Mucosa of descending colon (tissue), 3 donors: ENCODE results near the gene EPB41L3. TPM values are rescaled to one million over a fixed set of nuclear protein-coding genes. Genes with fewer than 3 reads are reported as not detected.

ENCODE experiments used
- ATAC-seq: fragments of 200-7000 bp; cut with Tn5 transposase; one replicate; pipeline ENCODE4 v1.9.1; 2020; ENCODE audit warnings: mild to moderate bottlenecking, moderate library complexity
- DNase-seq, 3 donors: peaks; one replicate each; pipeline ENCODE4 v3.0.0-alpha.2; 2020
- H3K36me3 ChIP-seq: fragments of 200-600 bp; one replicate; pipeline ENCODE4 v1.8.0; 2021; ENCODE audit warnings: low read depth, mild to moderate bottlenecking
- H3K4me1 ChIP-seq: fragments of 200-600 bp; one replicate; pipeline ENCODE4 v1.8.0; 2021; ENCODE audit warnings: low read depth, mild to moderate bottlenecking
- H3K4me3 ChIP-seq: fragments of 200-600 bp; one replicate; pipeline ENCODE4 v1.8.0; 2021; ENCODE audit warnings: mild to moderate bottlenecking
- H3K9me3 ChIP-seq: fragments of 200-600 bp; one replicate; pipeline ENCODE4 v1.8.0; 2021; ENCODE audit warnings: mild to moderate bottlenecking
- intact Hi-C, 2 donors: fragments of 100-400 bp; cut with DNase I in 1 of 2; cut with micrococcal nuclease in 1 of 2; formaldehyde crosslinking; loops; one replicate each; pipeline versions ENCODE4 v1.11.0 to v1.11.1; 2022; cut with DNase I, micrococcal nuclease
- total RNA-seq, 3 donors: library from RNA; stranded (reverse); fragmentation: NEBNext Ultra II Directional in 2 of 3; extraction: Animal tissue kit (Norgen Biotek cat#: 25700) in 2 of 3; gene quantifications; one replicate each; pipeline versions ENCODE4 v1.2.1 to v1.2.4, GENCODE V29; 2021 to 2023
- TF ChIP-seq, protein P1 (sequence below): fragments of 200-600 bp; IDR thresholded peaks from one replicate; pipeline ENCODE4 v1.8.0; 2022; ENCODE audit warnings: antibody characterized with exemption, mild to moderate bottlenecking
- donor health status: DM: no; HTN: no; CAD: no; lungs with moderate emphysema.
- donor health status: DM: no; HTN: no; CAD: no.
- donor health status: DM: no; HTN: yes; CAD: no.

Gene EPB41L3
- total RNA-seq, 3 donors from 2014 or later = 83.3 to 98.9 (median 97.3) TPM

GRCh38 chr18:5506174-5506573 is 37.6 kb downstream of the EPB41L3 start:
- DNase-seq (no peak), ATAC-seq (no peak)
- intact Hi-C loops = no loop called here
- H3K36me3 ChIP-seq = no peaks in the 10 kb centered on the region
- no peaks in the 10 kb centered on the region for H3K9me3 ChIP-seq
- H3K4me1 ChIP-seq = no peaks in the 10 kb centered on the region
- no peak overlapping the region for H3K4me3 ChIP-seq
- TF ChIP-seq, protein P1, sequence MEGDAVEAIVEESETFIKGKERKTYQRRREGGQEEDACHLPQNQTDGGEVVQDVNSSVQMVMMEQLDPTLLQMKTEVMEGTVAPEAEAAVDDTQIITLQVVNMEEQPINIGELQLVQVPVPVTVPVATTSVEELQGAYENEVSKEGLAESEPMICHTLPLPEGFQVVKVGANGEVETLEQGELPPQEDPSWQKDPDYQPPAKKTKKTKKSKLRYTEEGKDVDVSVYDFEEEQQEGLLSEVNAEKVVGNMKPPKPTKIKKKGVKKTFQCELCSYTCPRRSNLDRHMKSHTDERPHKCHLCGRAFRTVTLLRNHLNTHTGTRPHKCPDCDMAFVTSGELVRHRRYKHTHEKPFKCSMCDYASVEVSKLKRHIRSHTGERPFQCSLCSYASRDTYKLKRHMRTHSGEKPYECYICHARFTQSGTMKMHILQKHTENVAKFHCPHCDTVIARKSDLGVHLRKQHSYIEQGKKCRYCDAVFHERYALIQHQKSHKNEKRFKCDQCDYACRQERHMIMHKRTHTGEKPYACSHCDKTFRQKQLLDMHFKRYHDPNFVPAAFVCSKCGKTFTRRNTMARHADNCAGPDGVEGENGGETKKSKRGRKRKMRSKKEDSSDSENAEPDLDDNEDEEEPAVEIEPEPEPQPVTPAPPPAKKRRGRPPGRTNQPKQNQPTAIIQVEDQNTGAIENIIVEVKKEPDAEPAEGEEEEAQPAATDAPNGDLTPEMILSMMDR = no peak

- intact Hi-C loops = no loop called here
- TF ChIP-seq, protein P1 = no peak
- no peaks in the 10 kb centered on the region for H3K9me3 ChIP-seq
- DNase-seq = no peak
- no peak overlapping the region for H3K4me3 ChIP-seq
- H3K36me3 ChIP-seq = no peaks in the 10 kb centered on the region
- H3K4me1 ChIP-seq = no peaks in the 10 kb centered on the region
- no peak for ATAC-seq
Measured at GRCh38 chr18:5503740-5504139, 40.1 kb downstream of the EPB41L3 start.

- H3K4me3 ChIP-seq = no peak overlapping the region
- H3K9me3 ChIP-seq = no peaks in the 10 kb centered on the region
- H3K36me3 ChIP-seq = no peaks in the 10 kb centered on the region
- DNase-seq (no peak), ATAC-seq (no peak)
- intact Hi-C loops = no loop called here
- TF ChIP-seq, protein P1 = no peak
- H3K4me1 ChIP-seq = no peaks in the 10 kb centered on the region
Measured at GRCh38 chr18:5500158-5500939, 43.4 kb downstream of the EPB41L3 start.

DNA sequence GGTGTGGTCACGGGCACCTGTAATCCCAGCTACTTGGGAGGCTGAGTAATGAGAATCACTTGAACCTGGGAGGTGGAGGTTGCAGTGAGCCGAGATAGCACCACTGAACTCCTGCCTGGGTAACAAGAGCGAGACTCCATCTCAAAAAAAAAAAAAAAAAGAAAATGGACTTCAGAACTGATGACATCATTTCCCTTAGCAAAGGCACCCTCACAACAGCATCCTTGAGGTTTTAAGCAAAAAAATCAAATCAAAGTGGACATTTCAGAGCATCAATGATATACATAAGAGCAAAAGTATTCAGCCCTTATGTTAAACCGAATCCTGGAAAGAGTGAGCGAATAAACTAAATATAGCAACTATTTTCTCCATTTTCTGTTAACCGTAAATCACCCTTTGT is 45.3 kb downstream of the EPB41L3 start:
- TF ChIP-seq, protein P1 = no peak
- Histone ChIP-seq H3K4me1 (no peaks in the 10 kb centered on the region), H3K36me3 (no peaks in the 10 kb centered on the region), H3K4me3 (no peak overlapping the region), H3K9me3 (no peaks in the 10 kb centered on the region)
- DNase-seq (no peak), ATAC-seq (no peak)
- intact Hi-C loops = no loop called here

DNA sequence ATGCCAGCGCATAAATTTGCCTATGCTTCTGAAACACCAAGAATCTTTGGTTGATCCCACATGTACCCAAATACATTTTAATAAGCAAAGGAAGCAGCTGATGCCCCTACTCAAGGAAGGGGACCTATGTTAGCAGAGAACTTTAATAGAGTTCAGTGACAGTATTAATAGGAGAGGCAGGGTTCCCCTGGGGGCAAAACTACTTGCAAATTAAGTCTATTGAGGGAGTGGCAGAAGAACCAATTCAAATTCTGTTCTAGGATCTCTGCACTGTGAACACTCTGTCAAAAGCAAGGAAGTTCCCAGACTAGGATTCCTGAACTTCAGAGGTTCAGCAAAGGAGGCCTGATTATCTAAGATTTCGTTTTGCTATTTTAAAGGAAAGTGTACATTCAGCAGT is 47.5 kb downstream of the EPB41L3 start:
- Histone ChIP-seq H3K4me3 (no peak overlapping the region), H3K9me3 (no peaks in the 10 kb centered on the region), H3K36me3 (no peaks in the 10 kb centered on the region), H3K4me1 (no peaks in the 10 kb centered on the region)
- no peak for DNase-seq
- TF ChIP-seq, protein P1 = no peak
- intact Hi-C loops = no loop called here
- ATAC-seq = no peak
